ENCODE data around the gene BEGAIN. TPM values are rescaled to one million over a fixed set of nuclear protein-coding genes. Genes with fewer than 3 reads are reported as not detected.

The BEGAIN gene
- total and polyA plus RNA-seq, 2 experiments from 2014 or later: not detected

- H3K9me3 ChIP-seq (ENCODE audit: low read depth): no peaks in the 10 kb centered on the region
- H3K27ac ChIP-seq: no peak overlapping the region
- no peak for DNase-seq (ENCODE audit: low read depth in 1 of 2, low spot score in 1 of 2)
- peaks cover 47% of the 10 kb centered on the region for H3K27me3 ChIP-seq
- H3K36me3 ChIP-seq: no peaks in the 10 kb centered on the region
- H3K4me3 ChIP-seq: no peak overlapping the region
- TF ChIP-seq, protein P1, sequence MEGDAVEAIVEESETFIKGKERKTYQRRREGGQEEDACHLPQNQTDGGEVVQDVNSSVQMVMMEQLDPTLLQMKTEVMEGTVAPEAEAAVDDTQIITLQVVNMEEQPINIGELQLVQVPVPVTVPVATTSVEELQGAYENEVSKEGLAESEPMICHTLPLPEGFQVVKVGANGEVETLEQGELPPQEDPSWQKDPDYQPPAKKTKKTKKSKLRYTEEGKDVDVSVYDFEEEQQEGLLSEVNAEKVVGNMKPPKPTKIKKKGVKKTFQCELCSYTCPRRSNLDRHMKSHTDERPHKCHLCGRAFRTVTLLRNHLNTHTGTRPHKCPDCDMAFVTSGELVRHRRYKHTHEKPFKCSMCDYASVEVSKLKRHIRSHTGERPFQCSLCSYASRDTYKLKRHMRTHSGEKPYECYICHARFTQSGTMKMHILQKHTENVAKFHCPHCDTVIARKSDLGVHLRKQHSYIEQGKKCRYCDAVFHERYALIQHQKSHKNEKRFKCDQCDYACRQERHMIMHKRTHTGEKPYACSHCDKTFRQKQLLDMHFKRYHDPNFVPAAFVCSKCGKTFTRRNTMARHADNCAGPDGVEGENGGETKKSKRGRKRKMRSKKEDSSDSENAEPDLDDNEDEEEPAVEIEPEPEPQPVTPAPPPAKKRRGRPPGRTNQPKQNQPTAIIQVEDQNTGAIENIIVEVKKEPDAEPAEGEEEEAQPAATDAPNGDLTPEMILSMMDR (IDR thresholded peaks at IDR 0.05; ENCODE audit: low read depth, low read length): no peak
- H3K4me1 ChIP-seq (ENCODE audit: low read depth): no peaks in the 10 kb centered on the region
Measured at GRCh38 chr14:100573757-100574641, 13.2 kb downstream of the BEGAIN start.

DNA sequence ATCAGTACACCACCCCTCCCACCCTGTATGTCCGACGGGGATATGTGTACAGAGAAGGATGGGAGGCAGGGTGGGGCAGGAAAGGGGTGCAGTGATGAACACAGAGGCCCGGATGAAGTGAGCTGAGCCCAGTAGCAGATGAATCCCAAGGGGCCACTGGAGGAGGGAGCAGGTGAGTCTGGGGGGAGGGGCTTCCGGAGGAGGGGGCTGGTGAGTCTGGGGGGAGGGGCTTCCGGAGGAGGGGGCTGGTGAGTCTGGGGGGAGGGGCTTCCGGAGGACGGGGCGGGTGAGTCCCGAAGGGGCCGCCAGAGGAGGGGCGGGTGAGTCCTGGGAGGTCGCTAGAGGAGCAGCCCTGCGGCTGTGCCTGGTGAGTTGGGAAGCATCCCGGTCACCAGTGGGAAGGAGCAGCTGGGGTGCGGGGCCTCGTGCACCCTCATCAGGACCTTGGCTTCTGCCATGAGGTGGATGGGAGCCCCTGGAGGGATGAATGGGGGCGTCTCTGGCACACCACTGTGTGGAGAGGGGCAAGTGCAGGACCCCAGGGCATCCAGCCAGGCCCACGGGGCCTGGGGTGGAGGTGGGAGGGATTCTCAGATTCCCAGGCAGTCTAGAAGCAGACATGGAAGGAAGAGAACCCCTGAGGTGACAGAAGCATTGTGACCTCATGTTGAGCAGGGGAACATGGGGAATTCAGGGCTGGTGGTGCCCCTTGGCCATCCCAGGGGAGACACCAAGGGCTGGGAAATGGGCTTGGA lies 14.0 kb downstream of the BEGAIN start:
- TF ChIP-seq, protein P1 (IDR thresholded peaks at IDR 0.05; ENCODE audit: low read depth, low read length): no peak
- Histone ChIP-seq H3K4me3 (no peak overlapping the region), H3K27ac (no peak overlapping the region), H3K4me1 (ENCODE audit: low read depth) (no peaks in the 10 kb centered on the region), H3K9me3 (ENCODE audit: low read depth) (no peaks in the 10 kb centered on the region), H3K36me3 (no peaks in the 10 kb centered on the region), H3K27me3 (peaks cover 55% of the 10 kb centered on the region)
- DNase-seq (ENCODE audit: low read depth in 1 of 2, low spot score in 1 of 2): no peak

GRCh38 chr14:100572543-100572942 lies 14.7 kb downstream of the BEGAIN start:
- Histone ChIP-seq H3K27ac (no peak overlapping the region), H3K27me3 (peaks cover 62% of the 10 kb centered on the region), H3K4me3 (no peak overlapping the region), H3K9me3 (ENCODE audit: low read depth) (no peaks in the 10 kb centered on the region), H3K36me3 (no peaks in the 10 kb centered on the region), H3K4me1 (ENCODE audit: low read depth) (no peaks in the 10 kb centered on the region)
- DNase-seq (ENCODE audit: low read depth in 1 of 2, low spot score in 1 of 2): no peak
- TF ChIP-seq, protein P1 (IDR thresholded peaks at IDR 0.05; ENCODE audit: low read depth, low read length): no peak

DNA sequence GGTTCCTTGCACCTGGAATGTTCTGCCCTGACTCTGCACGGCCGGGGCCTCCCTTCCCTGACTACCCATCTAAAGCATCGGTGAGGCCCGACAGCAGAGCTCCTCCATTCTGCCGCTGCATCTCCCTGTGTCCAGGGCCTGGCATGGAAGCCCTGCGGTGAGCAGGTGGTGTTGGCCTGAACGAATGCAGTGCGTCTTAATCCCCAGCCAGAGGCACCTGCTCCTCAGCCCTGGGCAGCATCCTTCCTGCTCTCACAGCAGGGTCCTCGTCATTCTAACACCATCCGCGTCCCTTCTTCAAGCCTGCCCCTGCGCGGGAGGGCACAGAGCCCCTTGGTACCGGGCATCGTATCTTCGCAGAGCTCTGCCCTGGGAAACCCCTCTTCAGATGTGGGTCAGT lies 15.4 kb downstream of the BEGAIN start:
- no peak for DNase-seq (ENCODE audit: low read depth in 1 of 2, low spot score in 1 of 2)
- peaks cover 69% of the 10 kb centered on the region for H3K27me3 ChIP-seq
- no peak overlapping the region for H3K4me3 ChIP-seq
- H3K9me3 ChIP-seq (ENCODE audit: low read depth): no peaks in the 10 kb centered on the region
- H3K27ac ChIP-seq: no peak overlapping the region
- H3K36me3 ChIP-seq: no peaks in the 10 kb centered on the region
- no peaks in the 10 kb centered on the region for H3K4me1 ChIP-seq (ENCODE audit: low read depth)
- TF ChIP-seq, protein P1 (IDR thresholded peaks at IDR 0.05; ENCODE audit: low read depth, low read length): no peak

GRCh38 chr14:100570726-100571454 lies 16.3 kb downstream of the BEGAIN start:
- no peaks in the 10 kb centered on the region for H3K4me1 ChIP-seq (ENCODE audit: low read depth)
- H3K27ac ChIP-seq: no peak overlapping the region
- DNase-seq (ENCODE audit: low read depth in 1 of 2, low spot score in 1 of 2): no peak
- peaks cover 78% of the 10 kb centered on the region for H3K27me3 ChIP-seq
- no peak overlapping the region for H3K4me3 ChIP-seq
- no peaks in the 10 kb centered on the region for H3K36me3 ChIP-seq
- H3K9me3 ChIP-seq (ENCODE audit: low read depth): no peaks in the 10 kb centered on the region
- TF ChIP-seq, protein P1 (IDR thresholded peaks at IDR 0.05; ENCODE audit: low read depth, low read length): no peak
